Umbilical cord (tissue), 2 donors: ENCODE data around the gene HIVEP2. TPM values are rescaled to one million over a fixed set of nuclear protein-coding genes. Genes with fewer than 3 reads are reported as not detected.

Experiments used
- DNase-seq: peaks from one replicate; pipeline ENCODE4 v3.0.0-alpha.2; 2015; ENCODE audit warnings: low spot score
- total RNA-seq: library from RNA; depleted of rRNA; stranded (reverse); fragments of >200 nt; gene quantifications from one replicate; pipeline ENCODE4 v1.2.3, GENCODE V29; 2014; ENCODE audit warnings: low replicate concordance; ENCODE audit not compliant: insufficient read depth

HIVEP2 gene
- total RNA-seq, 1 donor from 2014 or later = 8.4 TPM

DNA sequence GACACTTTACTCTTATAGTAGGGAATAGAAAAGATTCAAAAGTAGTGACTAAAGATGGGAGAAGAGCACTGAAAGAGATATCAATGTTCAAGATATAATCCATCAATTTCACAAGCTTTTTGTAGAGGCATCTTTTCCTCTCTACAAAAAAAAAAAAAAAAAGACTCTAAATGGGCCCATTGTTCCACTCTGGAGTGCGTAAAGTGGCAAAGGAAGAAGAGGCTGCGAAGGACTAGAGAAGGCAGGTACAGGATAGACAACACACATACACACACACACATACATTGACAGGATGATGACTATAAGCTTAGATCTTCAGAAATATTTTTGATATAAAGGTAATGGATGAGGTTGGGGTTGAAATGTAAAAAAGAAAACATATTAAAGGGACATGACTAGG is 157.6 kb downstream of the HIVEP2 start:
- no peak for DNase-seq

DNA sequence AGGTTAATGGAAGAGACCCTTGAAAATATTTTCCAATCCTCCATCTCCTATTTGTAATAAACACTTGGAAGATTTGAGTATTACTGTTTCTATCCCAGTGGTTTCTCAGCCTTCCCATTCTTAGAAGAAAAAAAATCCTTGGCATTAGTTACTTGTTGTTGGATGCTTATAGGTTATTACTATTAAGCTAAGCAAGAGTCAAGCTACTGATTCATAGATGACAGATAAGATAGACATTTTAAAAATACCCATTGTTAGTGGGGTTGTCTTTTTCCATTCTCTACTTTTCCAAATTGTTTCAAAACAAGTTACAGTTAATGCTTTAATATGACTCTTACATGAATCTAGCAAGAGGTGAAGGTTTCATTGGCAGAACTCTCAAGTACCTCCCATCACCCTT is 158.5 kb downstream of the HIVEP2 start:
- DNase-seq = no peak

DNA sequence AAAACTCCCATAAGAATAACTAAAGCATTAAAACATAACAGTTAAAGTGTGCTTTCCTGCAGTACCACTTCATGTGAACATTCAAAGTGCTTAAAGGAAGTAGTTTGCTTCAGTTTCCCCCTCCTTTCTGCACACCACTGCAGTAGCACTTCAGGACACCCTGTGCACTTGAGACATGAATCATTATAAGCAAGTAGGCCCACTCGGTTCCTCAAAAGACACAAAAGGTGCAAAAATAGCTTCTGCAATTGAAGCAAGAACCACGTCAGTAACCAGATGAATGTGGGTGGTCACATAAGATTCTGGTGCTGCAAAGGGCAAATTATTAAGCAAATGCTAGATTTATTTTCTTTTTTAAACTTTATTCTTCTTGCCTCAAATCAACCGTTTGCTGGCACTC is 160.6 kb downstream of the HIVEP2 start:
- peak; percentile 11 for DNase-seq

DNA sequence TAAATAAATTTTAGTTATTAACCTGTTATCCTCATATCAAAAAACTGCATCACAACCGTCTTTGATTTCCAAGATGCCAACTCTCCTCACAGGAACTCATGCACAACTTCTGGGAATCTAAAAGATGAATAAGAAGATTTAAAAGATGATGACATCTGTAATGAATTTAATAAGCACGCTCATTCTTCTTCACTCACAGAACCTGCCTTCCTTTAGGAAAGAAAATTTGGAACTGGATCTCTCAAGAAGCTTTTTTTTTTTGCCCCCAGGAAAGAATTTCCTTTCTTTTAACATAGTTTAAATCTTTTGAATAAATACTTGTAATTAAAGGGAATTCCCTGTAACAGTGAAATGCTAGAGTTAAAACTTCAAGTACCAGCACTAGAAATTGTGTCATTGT is 161.5 kb downstream of the HIVEP2 start:
- no peak for DNase-seq

DNA sequence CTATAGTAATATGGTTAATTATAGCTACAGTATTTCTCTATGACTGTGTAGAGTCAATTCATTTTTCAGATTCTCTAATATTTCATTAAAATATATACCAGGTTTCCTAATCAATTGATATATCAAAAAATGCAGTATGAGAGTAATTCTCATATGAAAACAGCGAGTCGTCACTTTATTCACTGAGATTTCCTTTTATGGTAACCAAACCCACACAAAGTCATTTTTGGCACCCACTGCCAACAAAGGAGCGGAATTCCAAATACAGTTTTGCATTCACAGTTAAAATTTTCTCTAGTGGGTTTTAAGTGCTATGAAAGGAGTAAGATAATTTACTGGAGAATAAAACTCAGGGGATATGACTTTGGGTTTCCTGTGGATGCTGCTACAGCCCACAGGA is 163.8 kb downstream of the HIVEP2 start:
- no peak for DNase-seq

DNA sequence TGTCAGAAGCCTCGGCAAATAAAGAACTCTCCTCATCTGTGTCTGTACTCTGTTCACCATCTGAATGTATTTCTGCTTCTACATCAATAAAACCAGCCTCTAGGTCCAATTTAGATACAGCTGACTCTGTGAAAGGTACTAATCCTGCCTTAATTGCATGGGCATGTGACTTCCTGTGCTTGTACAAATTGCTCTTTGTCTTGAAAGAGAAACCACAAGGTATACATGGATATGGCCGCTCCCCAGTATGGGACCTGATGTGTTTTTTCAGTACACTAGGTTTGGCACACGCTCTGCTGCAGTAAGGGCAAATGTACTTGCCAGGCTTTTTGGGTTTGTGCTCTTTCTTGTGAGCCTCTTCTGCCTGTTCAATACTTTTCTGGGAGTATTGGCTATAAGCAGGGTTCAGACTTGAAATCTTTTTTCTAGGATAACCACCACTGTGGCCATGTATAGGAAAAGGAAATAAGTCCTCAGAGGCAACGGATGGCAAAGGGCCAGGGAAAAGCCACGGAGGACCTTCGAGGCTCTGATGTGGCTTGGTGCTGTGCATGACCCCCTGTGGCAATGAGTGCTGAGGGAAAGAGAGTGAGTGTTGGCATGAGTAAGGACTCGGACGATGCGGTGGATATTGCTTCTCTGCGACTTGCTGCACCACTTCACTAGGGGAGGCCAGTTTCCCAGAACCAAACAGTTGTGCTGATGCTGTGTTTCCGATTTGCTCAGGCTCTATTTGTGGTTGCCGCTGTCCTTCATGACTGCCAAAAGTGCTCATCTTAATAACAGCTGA is 170.9 kb downstream of the HIVEP2 start:
- no peak for DNase-seq

DNA sequence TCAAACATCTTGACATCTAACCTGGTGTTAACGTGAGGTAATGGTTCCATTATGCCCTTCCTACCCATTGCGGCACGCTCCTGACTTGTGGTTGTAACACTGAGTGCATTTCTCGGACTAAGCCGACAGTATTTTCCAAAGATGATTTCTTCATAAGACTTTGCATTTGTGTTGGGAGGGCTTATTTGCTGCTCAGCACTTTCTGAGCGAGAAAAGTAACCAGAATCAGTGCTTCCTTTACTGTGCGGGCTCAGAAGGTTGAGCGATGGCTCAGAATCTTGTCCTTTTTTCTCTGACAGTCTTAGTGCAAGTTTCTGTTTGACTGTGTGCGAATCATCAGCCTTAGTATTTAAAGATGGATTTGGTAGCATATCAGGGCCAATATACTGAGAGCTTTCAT is 171.7 kb downstream of the HIVEP2 start:
- DNase-seq = no peak

DNA sequence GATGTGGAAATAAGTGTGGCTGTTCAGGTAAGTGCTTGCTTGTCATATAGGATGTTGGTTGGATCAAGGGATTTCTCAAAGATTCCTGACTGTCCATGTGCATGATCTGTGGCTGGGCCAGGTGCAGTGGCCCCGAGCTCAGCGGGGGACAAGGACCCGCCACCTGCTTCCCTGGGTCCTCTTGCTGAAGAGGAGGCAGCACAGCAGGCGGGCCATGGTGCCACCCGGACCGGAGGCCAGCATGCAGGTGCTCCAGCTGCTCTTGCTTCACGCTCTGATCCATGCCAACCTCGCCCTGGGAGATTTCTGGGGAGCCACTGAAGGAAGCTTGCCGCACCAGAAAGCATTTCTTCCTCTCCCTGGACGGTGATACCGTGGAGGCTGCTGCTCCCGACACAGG is 173.8 kb downstream of the HIVEP2 start:
- no peak for DNase-seq

DNA sequence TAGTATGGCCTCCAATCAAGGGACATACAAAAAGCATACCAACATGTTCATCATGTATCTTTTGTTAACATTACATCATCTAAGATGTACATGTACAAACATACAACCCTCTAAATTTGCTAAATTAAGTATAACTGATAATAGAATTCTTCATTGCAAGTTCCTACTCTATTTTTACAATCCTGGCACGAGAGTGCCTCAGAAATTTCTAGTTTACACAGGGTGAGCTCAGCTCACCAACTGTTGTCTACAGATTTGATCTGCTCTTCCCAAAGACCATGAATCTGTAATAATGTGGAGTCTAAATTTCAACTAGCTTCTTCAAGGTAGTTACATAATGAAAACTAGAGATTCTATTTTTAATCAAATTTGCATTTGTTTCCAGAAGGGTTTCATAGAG is 179.7 kb downstream of the HIVEP2 start:
- no peak for DNase-seq

DNA sequence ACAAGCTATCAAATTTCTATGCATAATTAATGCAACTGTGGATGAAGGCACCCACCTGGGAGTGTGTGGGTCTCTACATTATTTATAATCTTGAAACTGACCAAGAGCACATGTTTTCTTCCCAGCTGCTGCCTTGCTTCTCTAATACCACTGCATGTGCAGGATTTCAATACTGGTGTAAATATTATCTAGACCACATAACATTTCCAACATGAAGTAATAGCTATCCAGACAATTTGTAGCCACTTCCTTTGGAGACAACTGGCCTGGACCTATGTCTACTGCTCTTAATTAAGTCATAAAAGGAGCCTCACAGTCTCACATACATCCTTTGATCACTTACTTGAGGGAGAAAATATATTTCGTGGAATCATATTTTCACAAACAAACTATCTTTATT is 180.7 kb downstream of the HIVEP2 start:
- DNase-seq = no peak

DNA sequence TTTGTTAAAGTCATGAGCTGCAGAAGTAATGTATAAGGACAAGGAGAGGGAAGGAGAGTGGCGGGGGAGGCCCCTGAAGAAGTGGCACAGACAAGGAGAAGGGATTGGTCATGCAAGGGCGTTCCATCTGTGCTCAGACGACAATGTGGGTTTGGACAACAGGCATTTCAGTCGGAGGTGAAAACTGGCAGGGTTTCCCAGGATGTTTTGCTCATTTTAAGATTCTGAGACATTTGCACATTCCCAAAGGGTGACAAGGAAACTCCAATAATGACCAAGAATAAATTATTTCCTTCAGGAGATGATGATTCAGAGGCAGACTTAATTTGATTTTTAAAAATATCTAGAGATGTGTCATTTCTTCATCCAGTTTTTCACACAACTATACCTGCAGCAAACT is 181.8 kb downstream of the HIVEP2 start:
- no peak for DNase-seq

DNA sequence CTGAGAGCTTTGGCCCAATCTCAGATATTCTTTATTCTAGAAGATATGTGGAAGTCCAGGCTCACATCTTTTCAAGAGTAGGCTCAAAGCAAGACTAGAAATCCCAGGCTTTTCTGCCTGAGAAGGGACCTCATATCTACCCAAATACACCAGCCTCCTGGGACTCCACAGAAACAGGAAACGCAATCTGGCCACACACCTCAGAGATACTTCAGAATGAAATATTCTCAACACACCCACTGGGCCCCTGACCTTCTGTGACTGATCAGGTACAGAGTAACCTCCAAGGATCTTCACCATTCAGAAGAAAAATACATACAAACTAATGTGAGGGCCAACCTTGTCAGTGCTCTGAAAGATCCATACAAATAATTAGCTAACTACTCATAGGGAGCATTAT is 183.2 kb downstream of the HIVEP2 start:
- DNase-seq = peak; percentile 44

DNA sequence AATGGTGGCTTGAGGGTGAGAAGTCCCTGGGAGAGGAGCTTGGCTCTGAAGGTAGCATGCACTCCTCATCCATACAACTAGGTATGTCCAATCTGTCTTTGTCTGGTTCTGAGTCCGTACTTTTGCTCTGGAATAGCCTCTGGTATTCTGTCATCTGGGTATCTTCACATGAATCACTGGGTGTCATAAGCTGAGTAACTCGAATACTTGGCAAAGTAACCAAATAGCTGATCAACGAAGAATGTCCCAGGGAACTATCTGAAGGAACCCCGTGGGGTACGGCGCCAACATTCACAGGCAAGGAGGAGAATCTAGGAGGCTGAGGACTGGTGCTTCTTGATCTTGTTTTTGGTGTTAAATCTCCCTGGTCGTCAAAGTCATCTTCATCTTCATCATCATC is 184.8 kb downstream of the HIVEP2 start:
- no peak for DNase-seq

DNA sequence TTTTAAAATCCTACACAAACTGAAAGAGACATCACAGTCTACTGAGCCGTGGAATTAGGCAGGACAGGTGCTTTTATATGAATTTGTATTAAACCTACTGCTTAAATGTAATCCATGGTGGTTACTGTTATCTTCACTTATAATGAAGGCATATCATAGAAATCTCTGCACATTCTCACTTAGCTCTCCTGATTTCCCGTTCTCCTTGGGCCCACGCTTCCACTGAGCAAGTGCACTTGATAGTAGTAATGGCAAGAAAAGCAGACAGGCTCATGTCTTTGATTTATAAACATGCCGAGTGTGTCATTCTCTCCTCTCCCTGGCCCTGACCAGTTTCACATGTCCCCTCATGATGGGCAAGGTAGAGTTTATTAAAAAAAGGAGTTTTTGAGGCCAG is 186.3 kb downstream of the HIVEP2 start:
- DNase-seq = no peak

DNA sequence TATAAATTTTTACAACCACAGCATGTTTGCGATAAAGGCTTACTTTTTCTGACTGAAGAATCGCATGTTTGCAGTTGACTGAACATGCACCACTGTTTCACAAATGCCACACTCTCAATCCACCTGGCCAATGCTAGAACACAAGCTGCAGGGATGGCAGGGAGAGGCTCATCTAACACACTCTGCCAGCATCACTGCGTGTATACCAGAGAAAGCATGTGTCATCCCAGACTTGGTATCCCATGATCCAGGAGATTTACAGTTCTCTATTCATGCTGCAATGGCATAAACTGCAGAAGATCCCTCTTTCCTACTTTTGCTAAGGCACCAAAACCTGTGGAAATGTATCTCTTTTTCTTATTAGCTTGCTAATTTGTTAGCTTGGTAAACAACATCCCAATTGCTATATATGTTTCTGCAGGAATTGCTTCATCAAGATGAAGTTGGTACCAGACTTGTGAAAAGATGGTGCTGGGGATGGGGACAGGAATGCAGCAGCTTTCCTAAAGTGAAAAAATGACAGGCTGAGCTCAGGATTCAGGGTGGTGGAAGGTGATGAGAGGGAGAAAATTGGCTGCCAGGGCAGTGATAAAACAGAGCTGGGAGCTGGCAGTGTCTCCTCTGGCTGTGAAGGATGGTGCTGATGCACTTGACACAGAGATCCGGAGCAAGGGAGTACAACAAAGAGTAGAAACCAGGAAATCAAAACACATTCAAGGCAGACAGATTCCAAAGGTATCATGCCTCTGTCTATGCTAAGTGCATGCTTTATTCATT is 186.9 kb downstream of the HIVEP2 start:
- no peak for DNase-seq

DNA sequence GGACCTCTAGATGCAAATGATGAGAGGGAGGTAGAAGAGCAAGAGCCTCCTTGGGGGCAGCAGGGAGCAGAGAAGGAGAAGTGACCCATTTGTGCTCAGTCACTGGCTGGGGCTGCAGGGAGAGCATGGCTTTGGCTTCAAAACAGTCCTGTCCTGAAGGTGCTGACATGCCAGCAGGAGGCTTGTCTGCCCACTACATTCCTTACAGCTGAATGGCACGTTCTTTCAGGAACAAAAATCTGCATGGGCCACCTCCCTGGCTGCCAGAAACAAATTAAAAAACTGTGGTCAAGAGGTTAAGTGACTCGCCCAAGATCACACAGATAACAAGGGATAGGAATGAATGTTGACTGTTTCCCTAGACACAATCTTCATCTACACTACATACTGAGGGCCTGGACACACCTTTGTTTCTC is 188.8 kb downstream of the HIVEP2 start:
- no peak for DNase-seq

DNA sequence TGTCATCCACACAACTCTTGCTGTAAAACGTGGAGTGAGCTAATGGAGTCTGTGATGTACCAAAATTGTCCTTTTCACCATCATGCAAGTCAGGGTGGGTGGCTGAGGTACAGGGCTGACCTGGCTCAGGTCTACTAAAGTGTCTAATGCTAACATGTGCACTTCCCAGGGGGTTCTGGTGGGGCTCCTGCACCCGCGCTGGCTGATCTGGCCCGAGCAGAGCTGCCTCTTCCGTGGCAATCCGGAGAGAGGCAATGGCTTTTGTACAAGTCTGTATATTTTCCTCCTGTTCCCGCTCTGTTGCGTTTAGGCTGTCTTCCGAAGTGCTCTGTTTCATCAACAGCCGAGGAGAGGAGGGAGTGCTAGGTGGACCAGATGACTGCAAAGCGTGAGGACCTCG is 191.8 kb downstream of the HIVEP2 start:
- no peak for DNase-seq

DNA sequence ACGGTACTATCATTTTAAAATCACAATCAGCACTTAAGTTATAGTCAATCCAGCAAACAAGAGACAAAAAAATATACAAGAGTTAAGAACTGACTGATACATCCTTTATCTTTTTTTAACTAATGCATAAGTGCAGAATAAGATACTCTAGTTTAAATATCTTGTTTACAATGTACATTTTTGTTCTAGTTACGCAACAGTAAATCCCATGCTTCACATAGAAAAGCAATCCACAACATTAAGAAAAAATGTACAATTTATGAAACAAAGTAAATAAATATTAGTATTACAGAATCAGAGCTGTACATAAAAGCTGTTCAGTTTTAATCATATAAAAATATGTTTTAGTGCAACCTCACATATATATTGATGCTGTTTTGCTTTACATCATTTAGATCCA is 192.6 kb downstream of the HIVEP2 start:
- DNase-seq = no peak

DNA sequence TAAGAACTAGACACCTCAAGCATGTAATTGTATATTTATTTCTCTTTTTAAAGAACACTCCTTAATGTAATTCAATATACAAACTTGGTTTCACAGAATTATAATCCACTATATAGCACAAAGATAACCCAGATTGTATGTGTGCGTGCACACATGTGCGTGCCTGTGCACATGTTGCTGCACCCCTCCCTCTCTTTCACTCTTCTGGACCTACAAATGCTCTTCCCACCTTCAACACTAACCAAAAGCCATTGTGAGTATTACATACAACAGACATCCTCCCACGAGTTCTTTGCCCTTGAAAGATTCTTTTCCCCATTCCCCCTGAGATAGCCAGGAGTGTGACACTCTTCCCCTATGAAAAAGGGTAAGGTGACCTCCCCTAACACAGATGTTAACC is 193.5 kb downstream of the HIVEP2 start:
- DNase-seq = no peak

DNA sequence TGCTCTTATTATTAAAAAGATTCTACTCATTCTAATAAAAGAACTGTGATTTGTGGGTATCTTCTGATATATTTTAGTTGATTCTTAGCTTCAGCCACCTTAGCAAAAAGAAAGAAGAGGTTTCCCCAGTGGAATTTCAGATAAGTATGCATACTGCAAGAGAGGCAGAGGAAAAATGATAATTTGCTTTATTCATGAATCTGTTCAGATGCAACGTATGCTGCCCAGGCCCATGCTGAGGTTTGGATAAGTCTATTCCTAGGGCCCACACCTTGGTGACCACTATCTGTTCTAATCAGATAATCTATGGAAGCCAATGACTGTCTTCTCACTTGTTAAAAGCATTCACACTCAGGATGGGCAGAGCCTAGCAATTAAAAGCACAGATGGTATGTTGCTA is 194.0 kb downstream of the HIVEP2 start:
- DNase-seq = no peak

DNA sequence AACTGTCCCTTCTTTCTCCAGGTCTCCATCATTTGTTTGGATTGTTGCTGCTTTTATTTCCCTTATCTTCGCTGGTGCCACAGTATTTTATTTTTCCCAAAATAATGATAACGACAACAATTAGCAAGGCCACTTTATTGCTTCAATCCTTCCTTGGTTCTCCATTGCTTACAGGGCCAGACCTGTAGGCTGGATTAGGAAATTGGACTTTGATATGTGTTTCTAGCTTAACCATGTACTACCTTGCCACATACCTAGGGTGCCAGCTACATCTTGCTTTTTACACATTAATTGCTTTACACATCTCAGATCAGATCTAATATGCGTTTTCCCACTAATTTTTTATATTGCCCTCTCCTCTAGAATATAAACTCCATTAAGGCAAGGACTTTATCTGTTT is 195.4 kb downstream of the HIVEP2 start:
- DNase-seq = no peak

DNA sequence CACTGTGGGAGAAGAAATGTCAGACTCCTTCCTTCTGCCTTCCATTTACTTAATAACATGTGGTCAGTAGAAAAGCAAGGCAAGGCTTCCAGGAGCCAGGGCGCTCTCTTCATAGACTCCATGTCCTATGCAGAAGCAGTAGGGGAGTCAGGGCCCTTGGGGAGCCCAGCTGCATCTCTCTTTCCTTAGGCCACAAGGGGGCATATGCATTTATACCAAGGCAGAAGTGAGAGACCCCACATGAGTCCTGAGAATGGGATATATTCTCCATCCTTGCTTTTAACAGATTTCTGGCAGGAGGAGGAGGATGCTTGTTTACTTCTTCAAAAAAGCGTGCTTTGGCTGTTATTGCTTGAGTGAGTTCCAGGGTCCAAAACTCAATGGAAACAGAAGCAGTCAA is 198.5 kb downstream of the HIVEP2 start:
- DNase-seq = no peak

DNA sequence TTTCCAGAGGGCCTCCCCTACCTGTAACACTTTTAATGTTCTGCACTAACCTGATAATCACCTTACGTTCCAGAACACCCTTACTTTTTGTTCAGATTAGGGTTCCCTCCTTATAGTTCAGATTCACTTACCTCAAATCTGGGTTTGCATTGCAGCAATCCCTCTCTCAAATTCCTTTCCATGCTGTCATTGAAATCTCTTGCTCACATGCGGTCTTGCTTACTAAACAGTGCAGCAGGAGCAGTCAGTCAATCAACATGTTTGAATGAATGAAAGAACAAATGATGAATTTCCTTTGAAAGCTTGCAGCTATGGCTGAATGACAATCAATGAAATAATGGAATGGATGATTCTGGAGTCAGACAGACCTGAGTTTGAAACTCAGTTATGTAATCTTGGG is 200.1 kb downstream of the HIVEP2 start:
- no peak for DNase-seq
